ENCODE measurements around the gene EPX. TPM values are rescaled to one million over a fixed set of nuclear protein-coding genes. Genes with fewer than 3 reads are reported as not detected.
A peak's percentile ranks its signal among the peaks of the same experiment; 100 is the strongest.

Gene EPX
- total RNA-seq, 1 donor from 2014 or later, result not detected

DNA sequence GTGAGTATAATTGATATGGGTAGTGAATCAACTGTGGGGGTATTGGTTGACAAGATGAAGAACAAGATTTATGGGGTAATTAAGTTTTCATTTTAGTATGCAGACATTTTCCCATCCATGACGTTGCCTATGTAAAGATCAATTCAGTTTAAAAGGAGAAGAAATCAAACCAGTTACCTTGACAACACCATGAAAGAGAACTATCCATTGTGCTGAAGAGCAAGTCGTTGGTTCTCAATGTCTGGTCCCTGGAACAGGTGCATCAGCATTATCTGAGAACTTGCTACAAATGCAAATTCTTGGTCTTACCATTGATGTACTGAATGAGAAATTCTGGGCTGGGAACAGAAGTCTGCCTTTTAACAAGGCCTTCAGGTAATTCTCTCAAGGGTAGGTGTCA is 26.5 kb upstream of the EPX start:
- TF ChIP-seq, protein P1, sequence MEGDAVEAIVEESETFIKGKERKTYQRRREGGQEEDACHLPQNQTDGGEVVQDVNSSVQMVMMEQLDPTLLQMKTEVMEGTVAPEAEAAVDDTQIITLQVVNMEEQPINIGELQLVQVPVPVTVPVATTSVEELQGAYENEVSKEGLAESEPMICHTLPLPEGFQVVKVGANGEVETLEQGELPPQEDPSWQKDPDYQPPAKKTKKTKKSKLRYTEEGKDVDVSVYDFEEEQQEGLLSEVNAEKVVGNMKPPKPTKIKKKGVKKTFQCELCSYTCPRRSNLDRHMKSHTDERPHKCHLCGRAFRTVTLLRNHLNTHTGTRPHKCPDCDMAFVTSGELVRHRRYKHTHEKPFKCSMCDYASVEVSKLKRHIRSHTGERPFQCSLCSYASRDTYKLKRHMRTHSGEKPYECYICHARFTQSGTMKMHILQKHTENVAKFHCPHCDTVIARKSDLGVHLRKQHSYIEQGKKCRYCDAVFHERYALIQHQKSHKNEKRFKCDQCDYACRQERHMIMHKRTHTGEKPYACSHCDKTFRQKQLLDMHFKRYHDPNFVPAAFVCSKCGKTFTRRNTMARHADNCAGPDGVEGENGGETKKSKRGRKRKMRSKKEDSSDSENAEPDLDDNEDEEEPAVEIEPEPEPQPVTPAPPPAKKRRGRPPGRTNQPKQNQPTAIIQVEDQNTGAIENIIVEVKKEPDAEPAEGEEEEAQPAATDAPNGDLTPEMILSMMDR (conservative IDR thresholded peaks at IDR 0.05), result no peak
- no peaks in the 10 kb centered on the region for H3K36me3 Mint-ChIP-seq (ENCODE audit: low read depth)

DNA sequence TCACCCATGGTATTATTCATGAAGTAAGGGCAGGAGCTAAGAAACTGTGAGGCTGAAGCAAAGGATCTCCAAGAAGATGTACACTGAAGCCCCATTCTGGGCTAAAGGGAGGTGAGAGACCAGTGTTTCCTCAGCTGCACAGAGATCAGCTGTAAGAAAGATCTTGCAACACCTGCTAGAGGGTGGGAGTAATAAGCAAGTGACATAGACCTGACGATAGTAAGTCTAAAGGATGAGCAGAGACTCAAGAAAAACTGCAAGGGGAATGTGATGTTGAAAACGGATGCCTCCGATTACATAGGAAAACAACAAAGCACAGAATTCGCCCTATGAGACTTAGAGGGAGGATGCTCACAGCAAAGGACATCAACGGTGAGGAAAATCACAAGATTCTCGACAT is 25.8 kb upstream of the EPX start, which contains the start of gene OR4D2:
Gene OR4D2 (plus strand): TSS at position 301 of the 400 bp plus-strand sequence. CDS start 2,674 bp downstream, outside the sequence.
- no peak within 1 kb of the TSS for H3K27ac Mint-ChIP-seq (ENCODE audit: unreplicated experiment)
- no peak within 1 kb of the TSS for H3K4me3 Mint-ChIP-seq
- H3K27me3 Mint-ChIP-seq (ENCODE audit: low read depth), result peaks cover 95% of the 10 kb centered on the region
- H3K36me3 Mint-ChIP-seq (ENCODE audit: low read depth), result no peaks in the 10 kb centered on the region
- no peak for DNase-seq (ENCODE audit: low read depth, low spot score)
- peaks cover 2% of the 10 kb centered on the region for H3K9me3 Mint-ChIP-seq
- TF ChIP-seq, protein P1 (conservative IDR thresholded peaks at IDR 0.05), result no peak
- no peaks in the 10 kb centered on the region for H3K4me1 Mint-ChIP-seq

More for the DNA sequence above, 26.5 kb upstream of the EPX start:
- H3K27ac Mint-ChIP-seq (ENCODE audit: unreplicated experiment), result no peak overlapping the region
- no peak for DNase-seq (ENCODE audit: low read depth, low spot score)
- peaks cover 2% of the 10 kb centered on the region for H3K9me3 Mint-ChIP-seq
- H3K4me1 Mint-ChIP-seq, result no peaks in the 10 kb centered on the region
- H3K27me3 Mint-ChIP-seq (ENCODE audit: low read depth), result peaks cover 97% of the 10 kb centered on the region
- H3K4me3 Mint-ChIP-seq, result no peak overlapping the region

DNA sequence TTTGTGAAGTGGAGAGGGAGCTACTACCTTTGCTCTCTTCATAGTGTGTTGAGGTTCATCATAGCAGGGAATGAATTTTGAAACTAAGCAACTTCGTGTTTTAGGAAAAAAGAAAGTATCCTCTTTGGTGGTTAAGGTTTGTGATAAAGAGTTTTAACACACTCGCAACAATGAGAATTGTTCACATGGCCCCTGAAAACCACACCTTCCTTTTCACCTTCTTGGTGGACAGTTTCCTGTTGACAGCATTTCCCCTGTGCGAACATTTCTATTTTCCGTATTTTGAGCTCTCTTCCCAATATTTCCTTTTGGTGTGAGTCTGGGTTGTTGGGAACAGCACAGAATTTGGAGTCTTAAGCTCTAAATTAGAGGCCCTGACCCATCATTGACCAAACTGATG is 21.9 kb upstream of the EPX start:
- H3K27me3 Mint-ChIP-seq (ENCODE audit: low read depth), result peaks cover 95% of the 10 kb centered on the region
- no peaks in the 10 kb centered on the region for H3K36me3 Mint-ChIP-seq (ENCODE audit: low read depth)
- TF ChIP-seq, protein P1 (conservative IDR thresholded peaks at IDR 0.05), result no peak
- H3K4me1 Mint-ChIP-seq, result no peaks in the 10 kb centered on the region
- H3K9me3 Mint-ChIP-seq, result peaks cover 2% of the 10 kb centered on the region
- no peak overlapping the region for H3K4me3 Mint-ChIP-seq
- no peak overlapping the region for H3K27ac Mint-ChIP-seq (ENCODE audit: unreplicated experiment)
- DNase-seq (ENCODE audit: low read depth, low spot score), result no peak

DNA sequence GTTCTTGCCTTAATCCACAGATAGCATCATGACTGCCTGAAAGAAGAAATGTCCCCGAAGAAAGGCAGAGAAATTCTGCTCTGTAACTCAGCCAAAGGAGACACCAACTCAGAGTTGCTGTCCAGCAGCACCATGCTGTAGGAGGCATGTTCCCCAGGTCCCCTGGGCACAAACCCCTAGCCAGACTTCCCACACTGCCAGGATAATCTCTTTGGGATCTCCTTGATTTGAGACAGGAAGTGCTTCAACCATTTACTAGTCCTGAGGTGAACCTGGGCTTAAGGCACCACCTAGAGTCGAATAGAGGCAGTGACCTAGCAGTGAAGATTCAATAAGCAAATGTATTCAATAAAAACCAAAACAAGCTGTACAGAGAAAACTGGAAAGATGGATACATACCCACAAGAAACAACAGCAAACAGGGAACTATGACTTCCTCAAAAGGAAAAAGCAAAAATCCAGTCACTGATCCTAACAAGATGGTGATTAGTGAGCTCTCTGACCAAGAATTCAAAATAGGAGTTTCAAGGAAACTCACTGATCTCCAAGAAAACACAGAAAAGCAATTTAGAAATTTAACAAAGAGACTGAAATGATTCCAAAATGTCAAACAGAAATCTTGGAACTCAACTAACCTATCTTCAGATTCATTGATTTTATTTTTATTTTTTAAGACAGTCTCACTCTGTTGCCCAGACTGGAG is 20.0 kb upstream of the EPX start:
- TF ChIP-seq, protein P1 (conservative IDR thresholded peaks at IDR 0.05), result peak; percentile 57
- DNase-seq (ENCODE audit: low read depth, low spot score), result no peak
- Mint-ChIP-seq H3K4me1 (no peaks in the 10 kb centered on the region), H3K9me3 (peaks cover 2% of the 10 kb centered on the region), H3K27me3 (ENCODE audit: low read depth) (peaks cover 91% of the 10 kb centered on the region), H3K4me3 (no peak overlapping the region), H3K36me3 (ENCODE audit: low read depth) (no peaks in the 10 kb centered on the region), H3K27ac (ENCODE audit: unreplicated experiment) (no peak overlapping the region)

DNA sequence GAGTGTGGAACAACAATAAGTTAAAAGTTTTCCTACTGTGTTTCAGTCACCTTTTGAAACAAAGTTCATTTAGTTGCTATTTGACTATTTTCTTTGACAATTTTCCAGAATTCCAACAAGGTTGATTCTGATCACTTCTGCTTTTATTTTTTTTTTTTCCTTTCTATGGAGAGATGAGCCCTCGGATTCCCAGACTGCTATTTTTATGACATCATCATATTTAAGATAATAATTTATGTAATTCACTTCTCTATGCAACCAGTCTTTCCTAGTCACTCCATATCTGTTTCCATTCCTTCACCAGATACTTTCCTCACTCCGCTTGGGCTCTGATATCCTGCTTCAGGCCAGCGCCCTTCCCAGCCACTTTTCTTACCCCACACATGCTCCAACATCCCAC is 17.7 kb upstream of the EPX start:
- TF ChIP-seq, protein P1 (conservative IDR thresholded peaks at IDR 0.05), result no peak

More for the DNA sequence above, 17.7 kb upstream of the EPX start:
- H3K4me1 Mint-ChIP-seq, result no peaks in the 10 kb centered on the region
- peaks cover 77% of the 10 kb centered on the region for H3K27me3 Mint-ChIP-seq (ENCODE audit: low read depth)
- no peak for DNase-seq (ENCODE audit: low read depth, low spot score)
- H3K4me3 Mint-ChIP-seq, result no peak overlapping the region
- peaks cover 2% of the 10 kb centered on the region for H3K9me3 Mint-ChIP-seq
- no peak overlapping the region for H3K27ac Mint-ChIP-seq (ENCODE audit: unreplicated experiment)
- H3K36me3 Mint-ChIP-seq (ENCODE audit: low read depth), result no peaks in the 10 kb centered on the region

All from neural crest cell (in vitro differentiated cells).